HL-60/S4 (cell line): ENCODE data around the gene NOTCH4.
"Not testable (repeated sequence)": the region's sequence is repeated elsewhere in the genome, so short reads cannot be mapped to it uniquely, and the experiment has no call there.

ENCODE experiments used
- in situ Hi-C: fragments of 300-500 bp; cut with MboI; formaldehyde crosslinking; loops from 2 replicates; pipeline ENCODE4 v1.14.3; 2022; ENCODE audit warnings: low sequenced_read_pairs

The NOTCH4 gene

DNA sequence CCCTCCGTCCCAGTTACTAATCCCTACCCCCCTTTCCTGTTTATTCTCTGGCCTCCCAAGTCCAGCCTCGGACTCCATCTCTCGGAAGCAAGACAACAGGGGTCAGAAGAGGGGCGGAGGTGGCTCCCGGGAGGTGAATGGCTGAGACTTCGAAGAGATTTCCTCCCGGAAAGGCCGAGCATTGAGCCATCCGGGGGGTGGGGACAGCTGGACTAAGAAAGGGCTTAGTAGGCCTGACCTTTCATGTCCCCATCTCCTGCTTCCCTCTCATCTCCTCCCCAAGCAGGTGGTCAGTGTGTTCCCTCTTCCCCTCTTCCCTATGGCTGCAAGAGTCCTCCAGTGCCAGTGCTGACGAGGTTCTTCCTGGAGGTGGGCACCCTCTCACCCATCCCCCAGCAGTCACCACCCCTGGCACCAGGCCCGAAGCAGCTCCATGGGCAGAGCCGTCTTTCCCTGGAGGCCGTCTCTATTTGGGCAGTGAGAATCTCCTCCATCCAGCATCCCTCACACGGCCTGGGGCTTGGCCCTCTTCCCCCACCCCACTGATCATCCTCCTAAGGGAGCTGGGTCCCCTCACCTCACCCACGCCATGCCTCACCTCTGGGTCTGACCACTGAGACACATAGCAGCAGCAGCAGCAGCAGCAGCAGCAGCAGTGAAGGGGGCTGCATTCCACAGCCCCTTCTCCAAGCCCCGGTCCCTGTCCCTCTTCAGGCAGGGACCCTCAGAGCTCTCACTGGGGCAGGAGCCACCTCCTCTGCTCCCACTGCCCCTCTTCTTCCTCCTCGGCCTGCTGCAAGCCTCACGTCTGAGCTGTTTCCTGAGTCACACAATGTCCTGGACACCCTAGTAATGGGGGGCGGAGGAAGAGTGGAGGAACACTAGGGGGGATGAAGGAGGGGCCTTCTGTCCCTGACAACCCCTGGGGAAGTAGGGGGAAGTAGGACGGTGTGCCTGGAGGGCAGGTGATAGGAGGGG is at the start of gene NOTCH4:
Gene NOTCH4, minus strand, starts transcription at position 810 of the 978 bp plus-strand sequence. Its CDS starts 139 bp downstream, at position 671.
- in situ Hi-C loops: no loop called here

DNA sequence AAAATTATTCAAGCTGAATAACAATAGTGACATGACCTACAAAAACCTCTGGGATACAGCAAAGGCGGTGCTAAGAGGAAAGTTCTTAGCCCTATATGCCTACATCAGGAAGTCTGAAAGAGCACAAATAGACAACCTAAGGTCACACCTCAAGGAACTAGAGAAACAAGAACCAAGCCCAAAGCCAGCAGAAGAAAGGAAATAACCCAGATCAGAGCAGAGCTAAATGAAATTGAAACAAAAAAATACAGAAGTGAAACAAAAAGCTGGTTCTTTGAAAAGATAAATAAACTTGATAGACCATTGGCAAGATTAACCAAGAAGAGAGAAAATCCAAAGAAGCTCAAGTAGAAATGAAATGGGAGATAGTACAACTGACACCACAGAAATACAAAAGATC is 47.6 kb upstream of the NOTCH4 start:
- in situ Hi-C loops: no loop called here

DNA sequence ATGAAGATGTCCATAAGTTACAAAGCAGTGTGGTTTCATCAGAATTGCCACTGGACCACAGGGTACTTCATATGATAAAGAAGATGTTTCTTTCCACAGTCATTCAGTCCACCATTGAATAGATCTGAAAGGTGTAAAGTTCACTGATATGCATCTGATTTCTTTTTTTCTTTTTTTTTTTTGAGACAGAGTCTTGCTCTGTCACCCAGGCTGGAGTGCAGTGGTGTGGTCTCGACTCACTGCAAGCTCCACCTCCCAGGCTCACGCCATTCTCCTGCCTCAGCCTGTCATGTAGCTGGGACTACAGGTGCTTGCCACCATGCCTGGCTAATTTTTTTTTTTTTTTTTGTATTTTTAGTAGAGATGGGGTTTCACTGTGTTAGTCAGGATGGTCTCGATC is 44.6 kb upstream of the NOTCH4 start:
- in situ Hi-C loops: not testable (repeated sequence)

DNA sequence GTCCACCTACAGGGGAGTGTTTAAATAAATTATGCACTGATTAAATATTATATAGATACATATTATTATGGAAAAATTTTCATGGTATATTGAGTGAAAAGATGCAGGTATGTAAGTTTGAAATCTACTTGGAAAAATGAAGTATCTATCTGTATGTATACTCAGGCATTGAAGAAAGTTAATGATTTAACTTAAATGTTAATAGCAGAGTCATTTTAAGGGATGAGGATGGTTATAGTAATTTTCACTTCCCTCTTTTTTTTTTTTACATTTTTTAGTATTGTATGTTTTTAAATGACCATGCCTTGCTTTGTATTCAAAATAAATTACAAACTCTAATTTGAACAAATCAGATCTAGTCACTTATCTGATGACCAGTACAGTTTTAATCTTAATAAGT is 43.2 kb upstream of the NOTCH4 start:
- in situ Hi-C loops: no loop called here

DNA sequence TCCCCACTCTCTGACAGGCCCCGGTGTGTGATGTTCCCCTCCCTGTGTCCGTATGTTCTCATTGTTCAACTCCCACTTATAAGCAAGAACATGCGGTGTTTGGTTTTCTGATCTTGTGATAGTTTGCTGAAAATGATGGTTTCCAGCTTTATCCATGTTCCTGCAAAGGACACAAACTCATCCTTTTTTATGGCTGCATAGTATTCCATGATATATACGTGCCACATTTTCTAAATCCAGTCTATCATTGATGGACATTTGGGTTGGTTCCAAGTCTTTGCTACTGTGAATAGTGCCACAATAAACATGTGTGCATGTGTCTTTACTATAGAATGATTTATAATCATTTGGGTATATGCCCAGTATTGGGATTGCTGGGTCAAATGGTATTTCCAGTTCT is 33.4 kb upstream of the NOTCH4 start:
- in situ Hi-C loops: not testable (repeated sequence)

DNA sequence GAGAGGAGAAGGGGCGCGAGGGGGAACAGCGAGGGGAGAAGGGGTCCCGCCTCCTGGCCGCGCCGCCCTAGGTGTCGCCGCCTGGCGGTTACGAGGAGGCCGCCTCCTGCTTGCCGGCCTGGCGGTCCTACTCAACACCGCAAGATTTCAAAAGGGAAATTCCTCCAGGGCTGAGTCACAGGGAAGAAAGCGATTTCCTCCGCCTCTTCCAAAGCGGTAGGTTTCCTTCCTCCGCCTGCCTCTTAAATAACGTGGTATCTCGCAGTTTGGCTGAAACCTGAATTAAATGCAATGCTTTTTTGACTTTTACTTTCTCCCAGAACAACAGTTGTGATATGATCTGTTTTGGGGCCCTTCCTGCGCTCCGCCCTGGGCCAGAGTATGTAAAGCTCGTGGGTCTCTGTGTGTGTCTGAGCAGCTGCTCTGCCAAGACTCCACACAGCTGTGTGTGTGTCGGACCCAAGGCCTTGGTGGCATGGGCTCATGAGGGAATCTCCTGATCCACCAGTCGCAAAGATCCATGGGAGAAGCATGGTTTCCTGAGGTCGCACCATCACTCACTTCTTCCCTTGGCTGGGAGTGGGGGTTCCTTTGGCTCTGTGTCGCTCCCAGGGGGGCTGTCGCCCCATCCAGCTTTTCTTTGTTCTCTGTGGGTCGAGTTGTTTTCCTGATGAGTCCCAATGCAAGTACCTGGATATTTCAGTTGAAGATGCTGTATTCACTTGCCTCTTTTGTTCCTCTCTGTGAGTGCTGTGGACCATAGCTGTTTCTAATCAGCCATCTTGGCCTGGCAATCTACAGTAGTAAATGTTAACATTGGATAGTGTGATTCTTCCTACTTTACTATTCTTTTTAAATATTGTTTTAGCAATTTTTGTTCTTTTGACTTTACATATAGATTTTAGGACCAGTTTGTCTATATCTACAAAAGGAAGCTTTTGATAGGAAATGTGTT is 31.6 kb upstream of the NOTCH4 start:
- in situ Hi-C loops: no loop called here

DNA sequence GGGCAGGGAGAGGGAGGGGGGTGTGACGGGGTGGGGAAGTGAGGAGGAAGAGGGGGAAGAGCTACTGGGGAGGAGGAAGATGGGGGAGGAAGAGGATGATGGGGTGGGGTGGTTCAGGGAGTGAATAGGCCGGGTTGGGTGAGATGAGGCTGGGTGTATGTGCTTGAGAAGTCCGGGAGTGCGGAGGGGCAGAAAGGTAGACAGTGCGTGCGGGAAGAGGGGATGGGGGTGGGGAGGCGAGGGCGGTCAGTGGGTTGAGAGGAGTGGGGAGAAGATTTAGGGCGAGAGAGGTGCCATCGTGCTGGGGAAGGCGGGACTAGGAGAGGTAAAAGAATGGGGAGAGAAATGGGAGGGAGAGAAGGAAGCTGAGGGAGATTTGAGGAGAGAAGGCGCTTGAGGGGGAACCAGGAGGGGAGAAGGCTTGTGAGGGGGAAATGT is 30.9 kb upstream of the NOTCH4 start:
- in situ Hi-C loops: no loop called here

DNA sequence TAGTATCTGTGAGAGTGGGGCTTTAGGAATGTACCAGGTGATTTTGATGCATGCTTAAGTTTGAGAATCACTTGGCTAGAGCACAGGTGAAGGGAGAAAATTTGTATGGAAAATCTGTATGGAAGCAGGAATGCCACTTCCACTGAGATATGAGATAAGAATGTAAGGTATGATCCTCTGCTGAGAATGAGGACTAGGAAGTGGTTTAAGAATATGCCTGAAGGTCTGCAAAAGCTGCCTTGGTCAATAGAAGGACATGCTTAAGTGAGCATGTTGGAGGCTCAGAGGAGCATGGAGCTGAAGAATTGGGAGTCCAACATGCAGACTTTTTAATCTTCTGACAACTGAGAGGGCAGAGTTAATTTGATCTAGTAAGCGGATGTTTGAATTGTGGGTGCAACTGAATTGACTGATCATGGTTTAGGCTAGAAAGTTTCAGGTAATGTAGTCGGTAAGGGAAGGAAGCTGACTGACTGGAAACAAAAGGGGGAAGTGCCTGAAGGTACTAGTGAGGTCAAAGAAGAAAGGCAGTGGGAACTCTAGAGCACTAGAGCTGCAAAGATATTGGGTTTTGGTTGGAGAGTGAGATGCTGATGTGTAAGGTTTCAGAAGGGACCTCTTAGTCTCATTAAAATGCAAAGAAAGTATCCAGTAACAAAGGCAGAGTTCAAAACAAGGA is 28.6 kb upstream of the NOTCH4 start:
- in situ Hi-C loops: no loop called here

DNA sequence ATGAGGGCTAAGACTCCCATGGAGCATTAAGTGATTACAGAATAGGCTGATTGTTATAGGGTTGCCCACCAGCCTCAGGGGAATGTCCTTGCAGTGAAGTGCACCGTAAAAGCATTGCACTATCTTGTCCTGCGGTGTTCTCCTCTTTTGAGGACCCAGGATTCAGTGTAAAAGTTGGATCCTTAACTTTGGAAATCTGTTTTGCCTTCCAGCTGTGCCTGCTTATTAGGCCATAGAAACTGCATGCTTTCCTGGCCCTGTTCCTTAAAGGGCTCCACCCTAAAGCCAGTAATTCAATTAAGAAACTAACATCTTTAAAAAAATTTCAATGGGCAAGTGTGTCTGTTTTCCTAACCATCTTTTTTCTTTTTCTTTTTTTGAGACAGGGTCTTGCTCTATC is 25.4 kb upstream of the NOTCH4 start:
- in situ Hi-C loops: no loop called here

DNA sequence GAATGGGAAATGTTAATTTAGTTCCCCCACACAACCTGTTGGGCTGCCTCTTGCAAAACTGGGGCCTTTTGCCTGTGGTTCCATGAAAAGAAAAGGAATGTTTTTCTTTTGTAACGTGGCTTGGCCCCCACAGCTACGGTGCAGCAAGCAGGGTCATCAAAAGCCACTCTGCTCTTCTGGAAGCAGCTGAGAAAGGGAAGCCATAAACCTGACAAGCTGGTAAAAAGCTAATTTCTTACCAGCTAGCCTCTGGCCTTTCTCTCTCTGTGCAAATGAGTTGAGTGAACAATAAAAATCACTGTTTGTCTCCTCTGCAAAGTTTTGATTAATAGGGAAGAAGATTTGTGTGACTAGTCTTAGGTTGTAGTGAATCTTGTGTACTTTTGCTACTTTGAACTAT is 23.5 kb upstream of the NOTCH4 start:
- in situ Hi-C loops: no loop called here

DNA sequence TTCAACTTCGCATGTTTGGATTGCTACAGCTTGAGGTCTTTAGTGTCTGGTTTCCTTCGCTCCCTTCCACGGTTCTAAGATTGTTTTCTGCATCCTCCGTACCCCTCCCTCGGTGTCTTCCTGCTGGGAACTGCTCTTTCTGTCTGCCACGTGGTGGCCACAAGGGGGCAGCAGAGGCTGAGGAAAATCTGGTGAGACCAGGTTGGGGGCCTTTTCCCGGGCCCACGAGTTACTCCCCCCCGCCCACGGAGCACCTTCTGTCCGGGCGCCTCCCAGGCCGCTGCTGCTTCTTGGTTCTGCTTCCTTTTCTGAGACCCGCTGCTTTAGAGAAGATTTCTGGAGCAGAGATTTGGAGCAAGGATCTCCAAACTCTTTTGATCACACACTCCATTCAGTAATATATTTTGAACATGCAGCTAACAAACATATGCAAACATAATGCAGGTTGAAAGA is 21.1 kb upstream of the NOTCH4 start:
- in situ Hi-C loops: no loop called here

DNA sequence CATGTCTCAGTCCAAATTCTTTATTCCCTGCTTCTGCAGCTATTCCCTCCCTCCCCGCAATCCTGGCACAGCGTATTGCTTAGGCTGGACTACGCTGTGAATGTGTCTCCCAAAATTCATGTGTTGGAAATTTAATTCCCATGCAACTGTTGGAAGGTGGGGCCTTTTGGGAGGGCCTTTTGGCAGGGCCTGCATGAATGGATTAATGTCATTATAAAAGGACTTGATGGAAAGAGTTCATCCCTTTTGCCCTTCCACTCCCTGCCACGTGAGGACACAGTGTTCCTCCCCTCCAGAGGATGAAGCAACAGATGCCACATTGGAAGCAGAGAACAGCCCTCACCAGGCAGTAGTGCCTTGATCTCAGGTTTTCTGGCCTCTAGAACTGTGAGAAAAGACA is 20.4 kb upstream of the NOTCH4 start:
- in situ Hi-C loops: no loop called here

DNA sequence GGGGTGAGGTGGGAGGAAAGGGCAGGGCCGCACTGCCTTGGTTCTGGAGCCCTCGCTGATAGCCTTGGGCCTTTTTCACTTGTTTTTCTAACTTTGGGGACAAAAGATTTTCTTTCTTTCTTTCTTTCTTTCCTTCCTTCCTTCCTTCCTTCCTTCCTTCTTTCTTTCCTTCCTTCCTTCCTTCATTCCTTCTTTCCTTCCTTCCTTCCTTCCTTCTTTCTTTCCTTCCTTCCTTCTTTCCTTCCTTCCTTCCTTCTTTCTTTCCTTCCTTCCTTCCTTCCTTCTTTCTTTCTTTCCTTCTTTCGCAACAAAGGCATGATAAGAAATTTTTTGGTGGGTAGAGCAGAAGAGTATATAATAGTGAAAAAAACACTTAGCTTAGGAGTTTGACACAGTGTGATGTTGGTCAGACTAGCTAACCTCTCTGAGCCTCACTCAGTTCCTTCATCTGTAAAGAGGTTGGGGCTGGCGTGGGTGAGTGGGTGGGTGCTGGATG is 18.5 kb upstream of the NOTCH4 start:
- in situ Hi-C loops: not testable (repeated sequence)

DNA sequence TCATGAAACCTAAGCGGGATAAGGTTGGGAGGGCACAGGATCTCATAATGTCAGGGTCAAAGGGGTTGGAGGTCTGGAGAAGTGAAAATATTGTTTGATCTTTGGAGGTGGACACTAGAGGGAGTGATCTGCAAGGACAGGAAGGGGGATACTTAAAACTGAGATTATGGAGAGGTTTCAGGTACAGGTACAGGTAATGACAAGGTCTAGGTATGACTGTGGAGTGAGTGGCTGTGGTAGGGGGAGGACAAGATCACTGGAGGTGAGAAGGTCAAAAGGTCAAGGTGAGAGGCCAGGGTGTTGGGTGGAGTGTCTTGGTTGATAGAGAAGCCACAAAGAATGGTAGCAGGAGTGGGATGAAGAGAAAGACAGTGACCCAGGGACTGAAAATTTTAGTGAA is 16.8 kb upstream of the NOTCH4 start:
- in situ Hi-C loops: no loop called here

DNA sequence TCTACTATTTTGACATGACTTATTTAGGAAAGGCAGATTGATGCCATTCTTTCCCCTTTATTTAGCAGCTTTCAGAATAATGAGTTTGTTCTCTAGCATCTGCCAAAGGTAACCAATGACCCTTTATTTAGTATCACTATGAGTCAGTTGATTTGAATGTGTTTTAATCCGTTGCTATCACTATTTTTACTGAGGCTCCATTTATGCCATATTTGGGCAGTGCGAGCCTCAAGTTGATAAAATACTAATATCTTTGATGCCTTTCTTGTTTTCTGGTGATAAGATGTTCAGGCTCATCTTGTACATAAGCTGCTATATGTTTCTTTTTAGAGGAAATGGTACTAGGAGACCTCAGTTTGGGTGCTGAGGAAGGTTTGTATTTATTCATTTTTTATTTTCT is 15.6 kb upstream of the NOTCH4 start:
- in situ Hi-C loops: no loop called here

DNA sequence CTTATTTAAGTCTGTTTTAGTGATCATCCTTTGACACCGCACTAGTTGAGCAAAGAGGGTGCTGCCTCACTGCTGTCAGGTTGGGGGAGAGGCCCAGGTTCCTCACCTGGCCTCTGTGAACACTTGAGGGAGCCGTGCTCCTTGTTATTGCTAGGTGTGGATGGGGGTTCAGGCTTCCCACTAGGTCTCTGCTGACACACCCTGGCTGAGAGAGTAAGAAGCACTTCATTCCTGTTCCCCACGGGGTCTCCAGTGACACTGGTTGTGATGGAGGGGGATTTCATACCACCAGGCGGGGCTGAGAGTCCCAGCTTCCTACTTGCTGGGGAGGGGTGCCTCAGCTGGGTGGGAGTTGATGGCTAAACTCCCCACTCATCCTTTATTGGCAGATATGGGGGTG is 11.1 kb upstream of the NOTCH4 start:
- in situ Hi-C loops: no loop called here

DNA sequence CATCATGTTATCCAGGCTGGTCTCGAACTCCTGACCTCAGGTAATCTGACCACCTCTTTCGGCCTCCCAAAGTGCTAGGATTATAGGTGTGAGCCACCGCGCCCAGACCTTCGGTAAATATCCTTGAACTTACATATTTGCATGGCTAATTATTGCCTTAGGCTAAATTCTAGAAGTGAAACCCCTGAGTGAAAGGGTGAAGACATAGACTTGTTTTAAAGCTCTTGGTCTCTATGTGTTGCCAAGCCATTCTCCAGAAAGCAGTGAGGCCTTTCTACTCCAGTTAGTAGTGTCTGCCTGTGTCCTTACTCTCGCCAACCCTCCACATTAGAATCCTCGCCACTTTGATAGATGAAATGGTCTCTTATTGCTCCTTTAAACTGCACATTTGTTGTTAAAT is 2.6 kb upstream of the NOTCH4 start:
- in situ Hi-C loops: no loop called here

DNA sequence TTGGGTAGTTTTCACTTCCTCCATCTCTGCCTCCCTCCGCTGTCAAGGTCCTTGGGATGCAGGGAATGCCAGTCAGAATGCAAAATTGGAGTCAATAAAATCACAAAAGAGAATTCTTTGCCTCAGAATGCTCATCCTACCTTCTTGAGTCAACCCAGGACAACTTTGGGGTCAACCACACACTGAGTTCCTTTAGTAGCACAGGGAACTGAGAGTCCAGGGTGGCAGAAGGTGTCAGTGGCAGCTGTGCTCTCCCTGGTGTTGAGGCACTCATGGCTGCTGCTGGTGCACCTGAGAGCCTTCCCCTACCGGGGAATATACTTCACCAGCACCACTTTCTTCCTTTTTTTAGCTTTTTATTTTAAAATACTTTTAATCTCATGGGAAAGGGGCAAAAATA is 829 bp upstream of the NOTCH4 start:
- in situ Hi-C loops: no loop called here

DNA sequence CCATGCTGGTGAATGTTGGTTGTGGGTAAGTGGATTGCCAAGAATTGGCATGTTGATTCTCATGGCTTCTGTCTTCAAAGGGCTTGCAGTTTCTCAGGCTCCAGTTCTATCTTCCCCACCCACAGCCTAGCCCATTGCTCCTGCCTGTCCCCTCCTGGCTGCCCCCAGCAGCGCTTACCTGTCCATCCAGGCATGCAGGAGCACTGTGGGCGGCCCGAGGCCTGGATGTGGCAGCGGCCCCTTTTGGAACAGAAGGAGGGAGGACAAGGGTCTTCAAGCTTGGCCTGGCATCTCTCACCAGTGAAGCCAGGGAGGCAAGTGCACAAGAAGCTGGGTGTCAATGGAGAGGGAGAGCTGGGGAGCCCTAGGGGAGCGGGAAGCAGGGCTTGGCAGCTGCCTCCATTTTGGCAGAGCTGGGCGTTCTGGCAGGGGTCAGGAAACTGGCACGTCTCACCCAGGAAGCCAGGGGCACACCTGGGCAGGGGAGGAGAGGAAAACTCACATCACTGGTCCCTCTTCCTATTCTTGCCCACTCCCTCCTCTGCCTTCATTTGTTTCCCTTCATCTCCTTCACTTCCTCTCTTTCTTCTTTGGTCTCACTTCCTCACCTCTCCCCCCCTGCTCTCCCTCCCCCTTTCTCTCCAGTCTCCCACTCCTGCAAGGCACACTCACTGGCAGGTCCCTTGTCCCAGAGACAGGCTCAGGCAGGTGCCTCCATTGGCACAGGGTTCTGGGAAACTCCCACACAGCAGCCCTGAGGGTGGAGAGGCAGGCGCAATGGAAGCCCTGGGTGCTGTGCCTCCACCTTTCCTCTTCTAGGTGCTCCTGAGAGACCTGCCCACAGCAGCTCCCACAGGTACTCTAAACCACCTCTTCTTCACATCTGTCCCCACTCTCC is 1.3 kb downstream of the NOTCH4 start:
- in situ Hi-C loops: no loop called here

DNA sequence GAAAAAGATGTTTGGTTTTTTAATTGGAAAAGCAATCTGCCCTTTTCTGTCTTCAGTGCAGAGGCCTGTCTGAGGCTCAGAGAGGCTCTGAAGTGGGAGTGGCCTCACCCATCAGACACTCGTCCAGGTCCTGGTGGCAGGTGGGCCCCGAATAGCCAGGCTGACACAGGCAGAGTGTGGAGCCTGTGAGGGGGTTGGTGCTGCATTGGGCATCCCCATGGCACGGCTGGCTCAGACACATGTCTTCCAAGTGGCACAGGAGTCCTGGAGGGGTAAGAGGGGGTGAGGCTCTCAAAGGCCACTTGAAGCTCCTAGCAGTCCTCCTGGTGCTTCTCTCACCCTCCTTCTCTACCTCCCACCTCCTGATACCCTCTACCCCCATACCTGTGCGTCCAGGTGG is 3.8 kb downstream of the NOTCH4 start:
- in situ Hi-C loops: no loop called here
